ENCODE results near the gene TAF12. TPM values are rescaled to one million over a fixed set of nuclear protein-coding genes. Genes with fewer than 3 reads are reported as not detected.
A peak's percentile ranks its signal among the peaks of the same experiment; 100 is the strongest.

Gene TAF12
- total RNA-seq, 1 experiment from 2014 or later = 18.6 TPM

- TF ChIP-seq ZMAT4 (CRISPR knock-in tag; IDR thresholded peaks at IDR 0.05) (no peak), PRRX2 (CRISPR knock-in tag; IDR thresholded peaks at IDR 0.05) (no peak), ZNF425 (CRISPR knock-in tag; conservative IDR thresholded peaks at IDR 0.05) (no peak), CREB1 (CRISPR knock-in tag; IDR thresholded peaks at IDR 0.05) (no peak), MYBL2 (CRISPR knock-in tag; IDR thresholded peaks at IDR 0.05) (peak; percentile 96), ATF1 (CRISPR knock-in tag; IDR thresholded peaks at IDR 0.05) (no peak), TEAD4 (CRISPR knock-in tag; IDR thresholded peaks at IDR 0.05) (no peak), FOXP1 (CRISPR knock-in tag; IDR thresholded peaks at IDR 0.05; ENCODE audit: borderline replicate concordance) (peak; percentile 89), HMGA2 (CRISPR knock-in tag; IDR thresholded peaks at IDR 0.05) (no peak), ZNF416 (CRISPR knock-in tag; IDR thresholded peaks at IDR 0.05) (0 out of 2 replicates have a peak, but pooled peaks have one; percentile 45), ZNF281 (CRISPR knock-in tag; IDR thresholded peaks at IDR 0.05) (peak; percentile 17; the same call in 1 of the 2 replicates), JAZF1 (CRISPR knock-in tag; IDR thresholded peaks at IDR 0.05) (no peak), E2F1 (CRISPR knock-in tag; IDR thresholded peaks at IDR 0.05) (no peak), SOX15 (CRISPR knock-in tag; IDR thresholded peaks at IDR 0.05) (no peak), NR1H2 (CRISPR knock-in tag; IDR thresholded peaks at IDR 0.05) (no peak), ZNF671 (CRISPR knock-in tag; IDR thresholded peaks at IDR 0.05) (no peak), FOXJ3 (CRISPR knock-in tag; IDR thresholded peaks at IDR 0.05; ENCODE audit: borderline replicate concordance) (no peak), FOXK1 (CRISPR knock-in tag; IDR thresholded peaks at IDR 0.05) (peak; percentile 93), E2F5 (CRISPR knock-in tag; IDR thresholded peaks at IDR 0.05) (peak; percentile 90), RELA (CRISPR knock-in tag; IDR thresholded peaks at IDR 0.05; ENCODE audit: borderline replicate concordance) (no peak; the same call in 1 of the 2 replicates)
- TF ChIP-seq, protein P1, sequence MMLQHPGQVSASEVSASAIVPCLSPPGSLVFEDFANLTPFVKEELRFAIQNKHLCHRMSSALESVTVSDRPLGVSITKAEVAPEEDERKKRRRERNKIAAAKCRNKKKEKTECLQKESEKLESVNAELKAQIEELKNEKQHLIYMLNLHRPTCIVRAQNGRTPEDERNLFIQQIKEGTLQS (CRISPR knock-in tag; conservative IDR thresholded peaks at IDR 0.05) = no peak
- TF ChIP-seq, protein P2, sequence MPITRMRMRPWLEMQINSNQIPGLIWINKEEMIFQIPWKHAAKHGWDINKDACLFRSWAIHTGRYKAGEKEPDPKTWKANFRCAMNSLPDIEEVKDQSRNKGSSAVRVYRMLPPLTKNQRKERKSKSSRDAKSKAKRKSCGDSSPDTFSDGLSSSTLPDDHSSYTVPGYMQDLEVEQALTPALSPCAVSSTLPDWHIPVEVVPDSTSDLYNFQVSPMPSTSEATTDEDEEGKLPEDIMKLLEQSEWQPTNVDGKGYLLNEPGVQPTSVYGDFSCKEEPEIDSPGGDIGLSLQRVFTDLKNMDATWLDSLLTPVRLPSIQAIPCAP (CRISPR knock-in tag; IDR thresholded peaks at IDR 0.05) = peak; percentile 65; the same call in 1 of the 2 replicates
- TF ChIP-seq, protein P3, sequence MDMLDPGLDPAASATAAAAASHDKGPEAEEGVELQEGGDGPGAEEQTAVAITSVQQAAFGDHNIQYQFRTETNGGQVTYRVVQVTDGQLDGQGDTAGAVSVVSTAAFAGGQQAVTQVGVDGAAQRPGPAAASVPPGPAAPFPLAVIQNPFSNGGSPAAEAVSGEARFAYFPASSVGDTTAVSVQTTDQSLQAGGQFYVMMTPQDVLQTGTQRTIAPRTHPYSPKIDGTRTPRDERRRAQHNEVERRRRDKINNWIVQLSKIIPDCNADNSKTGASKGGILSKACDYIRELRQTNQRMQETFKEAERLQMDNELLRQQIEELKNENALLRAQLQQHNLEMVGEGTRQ (CRISPR knock-in tag; IDR thresholded peaks at IDR 0.05) = no peak; the same call in 1 of the 2 replicates
- TF ChIP-seq, protein P4, sequence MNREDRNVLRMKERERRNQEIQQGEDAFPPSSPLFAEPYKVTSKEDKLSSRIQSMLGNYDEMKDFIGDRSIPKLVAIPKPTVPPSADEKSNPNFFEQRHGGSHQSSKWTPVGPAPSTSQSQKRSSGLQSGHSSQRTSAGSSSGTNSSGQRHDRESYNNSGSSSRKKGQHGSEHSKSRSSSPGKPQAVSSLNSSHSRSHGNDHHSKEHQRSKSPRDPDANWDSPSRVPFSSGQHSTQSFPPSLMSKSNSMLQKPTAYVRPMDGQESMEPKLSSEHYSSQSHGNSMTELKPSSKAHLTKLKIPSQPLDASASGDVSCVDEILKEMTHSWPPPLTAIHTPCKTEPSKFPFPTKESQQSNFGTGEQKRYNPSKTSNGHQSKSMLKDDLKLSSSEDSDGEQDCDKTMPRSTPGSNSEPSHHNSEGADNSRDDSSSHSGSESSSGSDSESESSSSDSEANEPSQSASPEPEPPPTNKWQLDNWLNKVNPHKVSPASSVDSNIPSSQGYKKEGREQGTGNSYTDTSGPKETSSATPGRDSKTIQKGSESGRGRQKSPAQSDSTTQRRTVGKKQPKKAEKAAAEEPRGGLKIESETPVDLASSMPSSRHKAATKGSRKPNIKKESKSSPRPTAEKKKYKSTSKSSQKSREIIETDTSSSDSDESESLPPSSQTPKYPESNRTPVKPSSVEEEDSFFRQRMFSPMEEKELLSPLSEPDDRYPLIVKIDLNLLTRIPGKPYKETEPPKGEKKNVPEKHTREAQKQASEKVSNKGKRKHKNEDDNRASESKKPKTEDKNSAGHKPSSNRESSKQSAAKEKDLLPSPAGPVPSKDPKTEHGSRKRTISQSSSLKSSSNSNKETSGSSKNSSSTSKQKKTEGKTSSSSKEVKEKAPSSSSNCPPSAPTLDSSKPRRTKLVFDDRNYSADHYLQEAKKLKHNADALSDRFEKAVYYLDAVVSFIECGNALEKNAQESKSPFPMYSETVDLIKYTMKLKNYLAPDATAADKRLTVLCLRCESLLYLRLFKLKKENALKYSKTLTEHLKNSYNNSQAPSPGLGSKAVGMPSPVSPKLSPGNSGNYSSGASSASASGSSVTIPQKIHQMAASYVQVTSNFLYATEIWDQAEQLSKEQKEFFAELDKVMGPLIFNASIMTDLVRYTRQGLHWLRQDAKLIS (CRISPR knock-in tag; IDR thresholded peaks at IDR 0.05; ENCODE audit: borderline replicate concordance) = 0 out of 2 replicates have a peak, but pooled peaks have one; percentile 49
- TF ChIP-seq, protein P5, sequence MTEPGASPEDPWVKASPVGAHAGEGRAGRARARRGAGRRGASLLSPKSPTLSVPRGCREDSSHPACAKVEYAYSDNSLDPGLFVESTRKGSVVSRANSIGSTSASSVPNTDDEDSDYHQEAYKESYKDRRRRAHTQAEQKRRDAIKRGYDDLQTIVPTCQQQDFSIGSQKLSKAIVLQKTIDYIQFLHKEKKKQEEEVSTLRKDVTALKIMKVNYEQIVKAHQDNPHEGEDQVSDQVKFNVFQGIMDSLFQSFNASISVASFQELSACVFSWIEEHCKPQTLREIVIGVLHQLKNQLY (CRISPR knock-in tag; IDR thresholded peaks at IDR 0.05) = no peak
Measured at GRCh38 chr1:28642847-28643635, at the start of gene TAF12 (continued).
